Lung (tissue), 12 donors: ENCODE results near the gene GRK6. TPM values are rescaled to one million over a fixed set of nuclear protein-coding genes. Genes with fewer than 3 reads are reported as not detected.

Experiments
- ATAC-seq: fragments of 200-7000 bp; cut with Tn5 transposase; one replicate; pipeline ENCODE4 v1.9.1; 2020; ENCODE audit warnings: moderate number of reproducible peaks; ENCODE audit not compliant: insufficient read depth, low FRiP score
- DNase-seq, 3 donors: peaks; one replicate each; pipeline ENCODE4 v3.0.0-alpha.2; 2013 to 2017
- H3K27ac ChIP-seq, 2 donors: one replicate each; pipeline ENCODE4 v1.5.1; 2013; ENCODE audit warnings: mild to moderate bottlenecking in 2 of 2, moderate library complexity in 2 of 2, control low read depth in 1 of 2, inconsistent platforms in 1 of 2, low read depth in 1 of 2, low read length in 1 of 2
- H3K27me3 ChIP-seq, 3 donors: one replicate each; pipeline ENCODE4 v1.5.1; 2013; ENCODE audit warnings: low read length in 2 of 3; ENCODE audit not compliant: control insufficient read depth in 3 of 3, insufficient read depth in 3 of 3
- H3K36me3 ChIP-seq, 4 donors: one replicate each; pipeline ENCODE4 v1.5.1; 2013; ENCODE audit warnings: low read length in 4 of 4, mild to moderate bottlenecking in 1 of 4, moderate library complexity in 1 of 4; ENCODE audit not compliant: control insufficient read depth in 4 of 4, insufficient read depth in 4 of 4
- H3K4me1 ChIP-seq, 5 donors: one replicate each; pipeline ENCODE4 v1.5.1; 2013; ENCODE audit warnings: low read length in 5 of 5, mild to moderate bottlenecking in 2 of 5, moderate library complexity in 1 of 5; ENCODE audit not compliant: control insufficient read depth in 5 of 5, insufficient read depth in 5 of 5
- H3K4me3 ChIP-seq: one replicate; pipeline ENCODE4 v1.5.1; 2013; ENCODE audit warnings: mild to moderate bottlenecking, control low read depth, moderate library complexity
- H3K9ac ChIP-seq, 2 donors: one replicate each; pipeline ENCODE4 v1.5.1; 2013; ENCODE audit warnings: low read length in 2 of 2, control low read depth in 1 of 2; ENCODE audit not compliant: insufficient read depth in 1 of 2
- H3K9me3 ChIP-seq, 4 donors: one replicate each; pipeline ENCODE4 v1.5.1; 2013; ENCODE audit warnings: low read length in 3 of 4, mild to moderate bottlenecking in 1 of 4, moderate library complexity in 1 of 4; ENCODE audit not compliant: control insufficient read depth in 4 of 4, insufficient read depth in 3 of 4
- WGBS, 2 donors: extraction: QIAGEN DNeasy Blood & Tissue Kit; methylation state at CpG; one replicate each; pipeline ENCODE4 v1.1.7; 2013; 5-methylcytosine and 5-hydroxymethylcytosine counted together
- polyA plus RNA-seq, 2 donors: library from polyadenylated mRNA; stranded (reverse); fragments of 200-250 nt; gene quantifications; one replicate each; pipeline ENCODE4 v1.2.1, GENCODE V29; 2013
- total RNA-seq, 2 donors: library from RNA; depleted of rRNA in 1 of 2; stranded (reverse); fragments of >200 nt in 1 of 2; gene quantifications; one replicate each; pipeline ENCODE4 v1.2.1, GENCODE V29; 2014 to 2021
- TF ChIP-seq, protein P1 (sequence below): IDR thresholded peaks from 2 replicates; pipeline ENCODE4 v1.5.1; 2012; ENCODE audit warnings: mild to moderate bottlenecking; ENCODE audit errors: control extremely low read depth, extremely low read depth
- donor health status: control.
- donor health status: control.
- donor health status: Bipolar disorder and iron deficiency.
- donor health status: healthy.
- donor health status: DM: yes; HTN: yes; CAD: no.

GRK6 gene
- total and polyA plus RNA-seq, 4 donors, result 20.7 to 68.0 (median 40.3) TPM

- TF ChIP-seq, protein P1, sequence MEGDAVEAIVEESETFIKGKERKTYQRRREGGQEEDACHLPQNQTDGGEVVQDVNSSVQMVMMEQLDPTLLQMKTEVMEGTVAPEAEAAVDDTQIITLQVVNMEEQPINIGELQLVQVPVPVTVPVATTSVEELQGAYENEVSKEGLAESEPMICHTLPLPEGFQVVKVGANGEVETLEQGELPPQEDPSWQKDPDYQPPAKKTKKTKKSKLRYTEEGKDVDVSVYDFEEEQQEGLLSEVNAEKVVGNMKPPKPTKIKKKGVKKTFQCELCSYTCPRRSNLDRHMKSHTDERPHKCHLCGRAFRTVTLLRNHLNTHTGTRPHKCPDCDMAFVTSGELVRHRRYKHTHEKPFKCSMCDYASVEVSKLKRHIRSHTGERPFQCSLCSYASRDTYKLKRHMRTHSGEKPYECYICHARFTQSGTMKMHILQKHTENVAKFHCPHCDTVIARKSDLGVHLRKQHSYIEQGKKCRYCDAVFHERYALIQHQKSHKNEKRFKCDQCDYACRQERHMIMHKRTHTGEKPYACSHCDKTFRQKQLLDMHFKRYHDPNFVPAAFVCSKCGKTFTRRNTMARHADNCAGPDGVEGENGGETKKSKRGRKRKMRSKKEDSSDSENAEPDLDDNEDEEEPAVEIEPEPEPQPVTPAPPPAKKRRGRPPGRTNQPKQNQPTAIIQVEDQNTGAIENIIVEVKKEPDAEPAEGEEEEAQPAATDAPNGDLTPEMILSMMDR, result peak; percentile 40
- Histone ChIP-seq H3K9ac (no peak overlapping the region), H3K36me3 (peaks cover 0 to 18% (median 7%) of the 10 kb centered on the region in 4 donors), H3K9me3 (no peaks in the 10 kb centered on the region), H3K4me1 (peaks cover 0 to 28% (median 7%) of the 10 kb centered on the region in 5 donors), H3K4me3 (peak overlapping the region; percentile 36), H3K27ac (peak overlapping the region; percentile 36 to 37), H3K27me3 (no peaks in the 10 kb centered on the region)
- ATAC-seq, result peak; percentile 54
- DNase-seq, result peak; percentile 72 to 85 (median 74)
- 0 to 1% methylated on average over 59 to 80 of the region's 80 CpGs for WGBS, 2 donors
Observed at GRCh38 chr5:177455036-177455660, 28.7 kb downstream of the GRK6 start.

DNA sequence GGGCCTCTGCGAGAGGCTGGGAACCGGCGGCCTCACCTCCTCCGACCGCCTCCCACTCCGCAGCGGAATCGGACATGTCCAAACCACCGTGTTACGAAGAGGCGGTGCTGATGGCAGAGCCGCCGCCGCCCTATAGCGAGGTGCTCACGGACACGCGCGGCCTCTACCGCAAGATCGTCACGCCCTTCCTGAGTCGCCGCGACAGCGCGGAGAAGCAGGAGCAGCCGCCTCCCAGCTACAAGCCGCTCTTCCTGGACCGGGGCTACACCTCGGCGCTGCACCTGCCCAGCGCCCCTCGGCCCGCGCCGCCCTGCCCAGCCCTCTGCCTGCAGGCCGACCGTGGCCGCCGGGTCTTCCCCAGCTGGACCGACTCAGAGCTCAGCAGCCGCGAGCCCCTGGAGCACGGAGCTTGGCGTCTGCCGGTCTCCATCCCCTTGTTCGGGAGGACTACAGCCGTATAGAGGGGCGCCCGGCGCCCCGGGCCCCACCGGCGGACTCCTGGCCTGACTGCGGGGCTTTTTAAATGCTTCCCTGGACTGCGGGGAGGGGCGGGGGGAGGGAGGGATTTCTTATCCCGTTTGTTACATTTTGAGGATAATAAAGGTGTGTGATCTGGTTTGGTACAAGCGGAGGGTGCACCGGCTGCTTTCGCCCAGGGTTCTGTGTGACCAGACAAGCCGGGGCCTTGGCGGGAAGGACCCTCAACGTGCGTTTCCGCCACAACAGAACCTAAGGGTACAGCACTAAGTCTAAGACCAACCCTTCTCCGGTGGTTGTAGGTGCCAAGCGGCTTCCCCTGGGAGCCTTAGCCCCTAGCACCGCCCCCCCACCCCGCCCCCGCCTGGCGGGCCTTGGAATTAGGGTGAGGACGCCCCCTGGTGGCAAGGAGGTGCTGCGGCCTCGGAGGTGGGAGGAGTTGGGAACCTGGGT, 29.4 kb downstream of the GRK6 start:
- H3K4me3 ChIP-seq, result peak overlapping the region; percentile 36
- no peaks in the 10 kb centered on the region for H3K27me3 ChIP-seq
- no peaks in the 10 kb centered on the region for H3K9me3 ChIP-seq
- H3K4me1 ChIP-seq, result peaks cover 0 to 28% (median 7%) of the 10 kb centered on the region in 5 donors
- WGBS, 2 donors, result 1% methylated on average over 73 to 76 of the region's 76 CpGs
- ATAC-seq, result peak; percentile 63
- H3K9ac ChIP-seq, result no peak overlapping the region
- peak overlapping the region; percentile 36 to 37 for H3K27ac ChIP-seq
- peak; percentile 92 to 94 (median 92) for DNase-seq
- TF ChIP-seq, protein P1, result peak; percentile 86
- peaks cover 0 to 18% (median 9%) of the 10 kb centered on the region in 4 donors for H3K36me3 ChIP-seq

- no peak overlapping the region for H3K27ac ChIP-seq
- ATAC-seq, result no peak
- no peak overlapping the region for H3K9ac ChIP-seq
- no peak overlapping the region for H3K4me3 ChIP-seq
- peaks cover 0 to 18% (median 9%) of the 10 kb centered on the region in 4 donors for H3K36me3 ChIP-seq
- TF ChIP-seq, protein P1, result no peak
- 26 to 30% methylated on average over 12 of the region's 12 CpGs for WGBS, 2 donors
- no peaks in the 10 kb centered on the region for H3K9me3 ChIP-seq
- no peak for DNase-seq
- H3K27me3 ChIP-seq, result no peaks in the 10 kb centered on the region
- peaks cover 0 to 28% (median 7%) of the 10 kb centered on the region in 5 donors for H3K4me1 ChIP-seq
Observed at GRCh38 chr5:177456591-177456964, 30.1 kb downstream of the GRK6 start.
